GM19452 (cell line): Measurements from ENCODE around the gene AQP6.
"Not testable (repeated sequence)": the region's sequence is repeated elsewhere in the genome, so short reads cannot be mapped to it uniquely, and the experiment has no call there.

Experiments
- ATAC-seq: cut with Tn5 transposase; IDR thresholded peaks from one replicate; pipeline ENCODE4 v1.9.1; 2021; ENCODE audit not compliant: unreplicated experiment

AQP6 gene

DNA sequence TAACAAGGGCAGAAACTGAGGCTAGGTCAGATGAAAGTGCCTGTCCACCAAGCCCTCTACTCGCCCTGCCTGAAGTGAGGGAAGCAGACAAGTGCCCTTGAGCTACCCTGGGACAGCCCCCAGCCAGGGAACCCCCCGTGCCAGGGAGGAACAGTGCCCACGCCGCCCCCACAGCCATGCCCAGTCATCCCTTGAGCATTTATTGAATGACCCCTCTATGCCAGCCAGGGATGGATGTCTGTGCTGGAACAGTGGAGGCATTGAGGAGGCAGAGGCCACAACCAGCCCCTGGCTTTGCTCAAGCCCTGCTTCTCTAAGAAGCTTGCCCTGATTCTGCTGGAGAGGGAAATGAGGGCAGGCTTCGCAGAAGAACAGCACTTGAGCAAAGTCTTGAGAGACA lies 3.7 kb upstream of the AQP6 start:
- no peak for ATAC-seq

DNA sequence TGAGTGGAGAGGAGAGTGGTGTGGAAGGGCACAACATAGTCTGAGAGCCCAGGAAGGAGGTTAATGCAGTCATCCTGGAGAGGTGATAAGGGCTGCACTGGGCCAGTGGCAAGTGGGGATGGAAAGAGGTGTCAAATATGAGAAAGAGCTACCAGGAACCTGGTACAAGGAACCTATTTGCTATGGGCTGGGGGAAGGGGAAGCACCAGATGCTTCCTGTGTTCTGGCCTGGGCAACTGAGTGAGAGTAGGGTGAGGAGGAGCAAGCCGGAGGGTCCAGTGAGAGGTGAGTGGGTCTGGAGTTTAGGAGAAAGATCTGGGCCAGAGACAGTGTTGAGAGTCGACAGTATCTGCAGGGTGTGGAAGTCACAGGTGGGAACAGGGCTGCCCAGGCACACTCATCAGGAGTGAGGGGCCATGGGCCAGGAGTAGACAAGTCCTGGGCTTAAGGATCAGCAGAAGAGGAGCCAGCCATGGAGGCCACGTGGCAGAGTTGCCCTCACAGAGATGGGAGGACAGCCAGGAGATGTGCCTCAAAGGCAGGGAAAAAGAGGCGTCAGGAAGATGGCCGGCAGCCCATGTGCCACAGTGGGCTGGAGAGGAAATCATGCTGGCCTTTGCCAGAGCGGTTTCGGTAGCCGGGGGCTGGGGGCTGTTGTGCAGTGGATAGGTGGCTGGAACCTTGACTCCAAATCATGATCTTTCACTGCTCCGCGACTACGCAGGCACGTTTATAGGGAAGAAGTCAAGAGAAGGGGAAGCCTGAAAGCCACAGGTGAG lies 2.9 kb upstream of the AQP6 start:
- no peak for ATAC-seq

DNA sequence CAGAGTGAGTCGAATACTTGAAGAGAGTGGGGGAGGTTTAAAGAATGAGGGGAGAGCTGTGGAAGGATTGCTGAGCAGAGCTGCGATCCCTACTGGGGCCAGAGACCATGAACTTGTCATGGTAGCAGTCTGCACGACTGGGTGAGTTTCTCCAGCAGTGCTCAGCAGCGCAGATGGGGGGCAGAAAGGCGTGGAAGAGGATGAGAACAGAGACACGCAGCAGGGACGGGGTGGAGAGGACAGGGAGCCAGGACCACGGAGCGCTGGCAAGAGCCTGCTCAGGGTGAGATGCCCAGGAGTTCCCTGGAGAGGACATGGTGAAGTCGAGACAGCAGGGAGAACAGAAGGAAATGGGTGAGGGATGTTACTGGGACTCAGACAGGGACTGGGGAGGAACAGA lies 2.1 kb upstream of the AQP6 start:
- no peak for ATAC-seq

DNA sequence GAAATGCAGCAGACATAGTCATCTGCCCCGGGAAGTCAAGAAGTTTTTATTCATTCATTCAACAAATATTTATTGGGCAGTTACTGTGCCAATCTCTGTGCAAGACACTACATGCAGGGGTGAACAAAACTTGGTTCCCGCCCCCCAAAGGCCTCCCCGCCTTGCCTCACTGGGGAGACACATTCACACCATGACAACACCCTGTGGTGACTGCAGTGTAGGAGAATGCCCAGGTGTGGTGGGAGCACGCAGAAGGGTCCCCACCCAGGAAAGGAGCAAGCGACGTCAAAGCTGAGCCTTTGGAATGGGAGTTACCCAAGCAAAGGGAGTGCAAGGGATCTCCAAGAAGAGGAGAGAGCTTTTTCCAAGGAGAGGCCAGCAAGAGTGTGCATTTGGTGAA lies 1.6 kb upstream of the AQP6 start:
- ATAC-seq = no peak

DNA sequence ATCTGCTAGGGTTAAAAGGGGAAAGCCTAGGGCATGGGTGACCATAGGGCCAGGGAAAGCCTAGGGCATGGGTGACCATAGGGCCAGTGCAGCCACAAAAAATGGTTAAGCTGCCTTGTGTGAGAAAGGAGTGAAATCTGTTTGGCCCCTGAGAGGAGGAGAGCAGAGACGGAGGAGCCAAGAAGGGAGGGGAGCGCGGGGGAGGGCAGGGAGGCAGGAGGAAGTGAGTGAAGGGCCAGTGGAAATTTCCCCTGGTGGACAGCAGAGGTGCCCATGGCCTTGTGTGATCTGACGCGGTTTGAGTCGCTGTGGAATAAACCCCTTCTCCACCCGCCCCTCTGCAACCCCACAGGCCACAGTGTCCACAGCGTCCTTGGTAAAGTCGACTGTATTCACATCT lies 618 bp upstream of the AQP6 start:
- no peak for ATAC-seq

DNA sequence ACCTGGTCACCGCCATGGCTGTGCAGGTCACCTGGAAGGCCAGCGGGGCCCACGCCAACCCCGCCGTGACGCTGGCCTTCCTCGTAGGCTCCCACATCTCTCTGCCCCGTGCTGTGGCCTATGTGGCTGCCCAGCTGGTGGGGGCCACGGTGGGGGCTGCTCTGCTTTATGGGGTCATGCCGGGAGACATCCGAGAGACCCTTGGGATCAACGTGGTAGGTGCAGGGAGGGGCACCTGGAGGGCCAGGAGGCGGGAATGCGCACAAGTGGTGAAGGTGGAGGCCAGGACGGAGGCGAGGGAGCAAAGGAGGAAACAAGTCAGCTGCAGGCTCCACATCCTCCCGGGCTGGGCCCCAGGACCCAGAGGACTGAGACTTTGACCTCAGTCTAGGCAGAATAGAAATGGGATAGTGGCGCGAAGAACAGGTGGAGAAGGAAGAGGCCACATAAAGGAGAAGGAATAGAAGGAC lies 649 bp downstream of the AQP6 start:
- no peak for ATAC-seq

DNA sequence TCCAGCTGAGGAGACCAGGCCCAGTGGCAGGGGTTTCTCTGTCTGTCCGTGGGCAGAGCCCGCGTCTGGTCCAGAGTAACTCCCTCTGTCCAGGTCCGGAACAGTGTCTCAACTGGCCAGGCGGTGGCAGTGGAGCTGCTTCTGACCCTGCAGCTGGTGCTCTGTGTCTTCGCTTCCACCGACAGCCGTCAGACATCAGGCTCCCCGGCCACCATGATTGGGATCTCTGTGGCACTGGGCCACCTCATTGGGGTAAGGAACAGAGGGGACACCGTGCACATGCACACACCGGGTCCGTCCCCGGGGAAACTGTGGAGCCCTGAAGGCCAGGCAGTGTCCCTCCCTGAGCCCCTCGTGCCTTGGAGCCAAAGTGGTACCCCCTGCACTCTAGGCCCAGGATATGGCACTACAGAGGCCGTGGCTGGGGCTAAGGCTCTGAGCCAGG lies 1.5 kb downstream of the AQP6 start:
- no peak for ATAC-seq

DNA sequence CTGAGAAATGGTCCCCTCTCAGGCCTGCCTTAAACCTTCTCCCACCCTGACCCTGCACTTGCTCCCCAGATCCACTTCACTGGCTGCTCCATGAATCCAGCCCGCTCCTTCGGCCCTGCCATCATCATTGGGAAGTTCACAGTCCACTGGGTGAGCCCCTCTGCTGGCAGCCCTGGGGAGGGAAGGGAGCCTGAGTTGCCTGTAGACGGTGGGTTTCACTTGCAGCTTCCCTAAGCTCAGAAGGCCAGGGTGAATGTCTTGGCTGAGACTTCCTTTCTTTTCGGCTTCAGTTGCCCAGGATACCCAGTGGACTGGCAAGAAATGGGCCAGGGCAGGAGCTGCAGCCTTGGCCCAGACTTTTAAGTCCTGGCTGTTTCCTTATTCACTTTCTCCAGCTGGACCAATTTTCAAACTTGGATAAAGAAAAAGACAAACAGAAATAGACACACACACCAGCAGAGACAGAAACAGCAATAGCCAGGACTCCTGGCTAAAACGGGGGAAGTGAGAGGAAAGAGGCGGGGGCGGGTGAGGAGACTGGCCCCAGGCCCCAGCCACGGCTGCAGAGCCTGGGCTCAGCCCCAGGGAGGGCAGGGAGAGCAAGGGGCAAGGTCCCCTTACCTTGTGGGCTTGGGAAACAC lies 2.0 kb downstream of the AQP6 start:
- ATAC-seq = no peak

DNA sequence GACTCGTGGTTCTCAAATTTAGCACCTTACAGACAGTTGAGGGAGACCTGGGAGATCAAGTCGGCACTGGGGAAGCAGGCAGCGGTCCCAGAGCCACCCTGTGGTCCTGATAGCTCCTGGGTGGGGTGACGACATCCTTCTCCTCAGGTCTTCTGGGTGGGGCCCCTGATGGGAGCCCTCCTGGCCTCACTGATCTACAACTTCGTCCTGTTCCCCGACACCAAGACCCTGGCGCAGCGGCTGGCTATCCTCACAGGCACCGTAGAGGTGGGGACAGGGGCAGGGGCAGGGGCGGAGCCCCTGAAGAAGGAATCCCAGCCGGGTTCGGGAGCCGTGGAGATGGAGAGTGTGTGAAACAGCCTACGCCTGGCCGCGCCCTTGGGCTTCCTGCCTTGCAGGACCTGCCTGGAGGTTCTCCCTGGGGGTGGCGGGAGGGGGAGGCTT lies 2.6 kb downstream of the AQP6 start:
- no peak for ATAC-seq

DNA sequence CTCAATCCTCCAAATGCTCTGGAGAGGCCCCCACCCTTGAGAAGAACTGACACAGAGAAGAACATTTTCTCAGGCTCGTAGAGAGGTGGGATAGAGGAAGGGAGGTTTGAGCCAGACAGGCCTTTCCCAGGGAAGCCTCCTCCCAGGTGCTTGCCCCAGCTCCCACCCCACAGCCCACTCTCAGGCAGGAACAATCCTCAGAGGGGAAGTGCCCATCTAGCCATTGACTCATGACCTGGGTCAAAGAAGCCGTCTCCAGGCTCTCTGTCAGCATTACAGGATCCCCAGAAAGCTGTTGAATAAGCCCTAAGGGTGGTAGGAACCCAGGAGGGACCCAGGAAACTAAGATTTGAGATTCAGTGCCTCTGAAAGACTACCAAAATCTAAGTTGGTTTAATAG lies 3.8 kb downstream of the AQP6 start:
- no peak for ATAC-seq

DNA sequence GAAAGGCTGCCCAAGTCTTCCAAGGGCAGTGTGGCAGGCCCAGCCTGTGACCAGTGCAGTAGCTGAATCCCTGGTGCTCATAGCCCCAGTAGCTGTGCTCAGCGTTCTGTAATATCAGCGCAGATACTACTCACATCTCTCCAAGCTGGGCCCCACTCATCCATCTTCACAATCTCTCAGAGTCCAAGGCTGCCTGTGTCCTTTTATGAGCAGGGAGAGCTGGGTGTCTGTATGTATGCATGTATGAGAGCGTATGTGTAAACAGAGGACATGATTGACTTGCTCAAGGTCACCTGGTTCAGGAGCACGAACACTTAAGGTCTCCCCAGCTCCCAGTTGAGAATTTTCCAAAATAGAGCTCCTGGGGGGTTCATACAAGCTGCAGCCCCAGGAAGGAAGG lies 5.4 kb downstream of the AQP6 start:
- no peak for ATAC-seq

DNA sequence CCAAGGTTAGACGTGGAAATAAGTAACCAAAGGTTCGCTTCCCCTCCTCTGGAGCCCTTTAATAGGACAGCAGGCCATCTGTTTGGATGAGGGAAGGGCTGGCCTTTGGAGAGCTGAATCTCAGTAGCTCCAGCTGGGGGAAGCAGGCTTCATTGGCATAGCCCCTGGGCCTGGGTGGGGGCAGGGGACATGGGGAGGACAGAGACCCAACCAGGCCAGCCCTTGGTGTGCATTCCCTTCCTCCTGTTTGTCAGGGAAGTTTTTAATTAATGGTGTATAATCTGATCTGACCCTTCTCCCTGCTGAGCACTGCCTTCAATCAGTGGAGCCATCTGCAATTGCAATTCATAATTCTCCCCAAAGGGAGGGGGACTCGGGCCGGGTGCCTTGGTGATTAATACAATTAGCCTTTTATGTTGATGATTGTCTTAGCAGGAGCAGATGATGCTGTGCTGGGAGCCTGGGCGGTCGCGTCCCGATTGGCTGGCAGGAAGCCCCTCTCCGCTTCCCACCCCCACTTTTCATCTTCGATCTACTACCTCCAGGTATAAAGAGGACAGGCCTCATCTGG lies 6.4 kb downstream of the AQP6 start:
- ATAC-seq = no peak

DNA sequence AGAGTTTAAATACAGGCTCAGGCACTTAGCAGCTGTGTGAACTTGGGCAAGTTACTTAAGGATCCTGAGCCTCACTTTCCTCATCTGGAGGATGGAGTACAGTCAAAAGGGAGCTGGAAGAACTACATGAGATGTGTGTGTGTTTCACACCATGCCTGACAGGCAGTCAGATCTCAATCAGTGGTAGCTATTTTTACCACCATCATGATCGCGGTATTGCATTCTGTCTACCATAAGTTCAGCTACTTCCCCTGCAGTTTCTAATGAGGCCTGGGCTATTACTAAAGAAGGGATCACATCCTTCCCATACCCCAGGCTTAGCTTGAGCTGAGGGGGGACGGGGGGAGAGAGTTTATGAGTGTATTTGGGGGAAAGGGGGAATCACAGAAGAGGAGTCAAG lies 7.0 kb downstream of the AQP6 start:
- ATAC-seq = no peak

DNA sequence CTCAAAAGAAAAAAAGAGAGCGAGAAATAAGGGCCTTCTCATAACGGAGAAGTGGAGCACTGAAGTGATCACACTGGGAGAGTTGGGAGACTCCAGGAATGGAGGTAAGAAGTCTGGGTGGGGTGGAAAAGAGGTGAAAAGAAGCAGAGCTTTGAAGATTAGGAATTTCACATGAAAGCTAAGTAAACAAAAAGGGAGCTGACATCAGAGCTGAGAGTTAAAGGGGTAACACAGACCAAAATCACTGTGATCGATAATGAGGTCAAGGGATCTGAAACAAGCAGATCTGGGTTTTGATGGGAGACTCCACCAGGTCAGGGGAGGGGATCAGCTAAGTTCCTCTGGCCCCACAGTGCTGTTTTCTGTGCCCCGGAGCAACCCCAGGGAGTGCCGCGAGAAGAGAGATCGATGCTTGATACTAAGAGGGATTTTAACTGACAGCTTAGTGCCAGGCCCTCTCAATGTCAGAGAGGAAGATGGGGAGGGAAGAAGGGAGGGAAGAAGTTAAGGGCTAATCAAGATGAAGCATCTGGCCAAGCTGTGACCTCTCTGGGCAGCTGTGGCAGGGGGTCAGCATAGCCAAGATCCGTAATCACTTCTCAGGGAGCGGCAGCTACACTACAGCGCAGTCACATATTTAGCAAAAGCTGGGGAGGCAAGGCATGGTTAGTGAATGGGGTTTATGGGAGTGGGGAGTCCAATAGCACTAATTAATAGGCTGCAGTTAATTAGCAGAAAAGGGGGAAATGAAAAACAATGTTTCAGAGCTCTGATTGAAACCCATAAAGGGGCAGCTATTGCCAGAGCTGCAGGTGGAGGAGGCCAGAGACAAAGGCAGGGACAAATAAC lies 8.0 kb downstream of the AQP6 start:
- no peak for ATAC-seq

DNA sequence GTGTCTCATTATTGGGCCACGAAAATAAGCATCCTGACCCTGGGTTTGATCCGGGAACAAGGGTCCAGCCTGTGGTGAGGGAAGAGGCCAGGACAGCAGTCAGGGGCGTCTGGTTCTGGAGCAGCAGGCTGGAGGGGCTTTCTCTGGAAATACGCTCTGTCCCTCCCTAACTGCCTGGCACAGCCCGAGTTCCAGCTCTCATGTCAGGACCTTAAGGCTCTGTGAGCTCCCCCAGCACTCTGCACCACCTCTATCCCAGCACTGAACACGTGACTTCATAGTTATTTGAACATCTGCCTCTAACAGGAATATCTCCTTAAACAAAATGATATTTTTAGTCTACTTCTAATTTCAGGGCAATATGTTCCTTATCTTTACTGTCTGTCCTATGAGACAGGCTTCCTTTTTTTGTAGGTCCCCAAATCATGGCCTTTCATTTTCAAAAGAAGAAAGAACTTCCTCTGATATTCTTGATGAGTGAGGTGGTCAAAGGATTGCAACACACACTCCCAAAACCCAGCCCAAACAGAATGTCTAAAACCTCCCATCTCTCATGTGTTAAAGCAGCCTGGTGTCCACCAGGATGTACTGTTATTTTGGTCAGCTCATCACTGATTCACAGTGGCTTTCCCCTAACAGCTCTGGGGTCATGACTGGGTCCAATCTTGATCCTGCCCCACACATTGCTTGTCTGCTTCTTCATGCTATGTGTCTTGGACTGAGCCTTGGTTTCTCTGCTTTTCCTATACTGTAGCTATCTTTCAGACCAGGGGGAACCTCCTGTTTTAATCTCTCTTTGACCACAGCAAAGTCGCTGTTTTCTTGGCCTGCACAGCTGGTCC lies 9.7 kb downstream of the AQP6 start:
- ATAC-seq = no peak

DNA sequence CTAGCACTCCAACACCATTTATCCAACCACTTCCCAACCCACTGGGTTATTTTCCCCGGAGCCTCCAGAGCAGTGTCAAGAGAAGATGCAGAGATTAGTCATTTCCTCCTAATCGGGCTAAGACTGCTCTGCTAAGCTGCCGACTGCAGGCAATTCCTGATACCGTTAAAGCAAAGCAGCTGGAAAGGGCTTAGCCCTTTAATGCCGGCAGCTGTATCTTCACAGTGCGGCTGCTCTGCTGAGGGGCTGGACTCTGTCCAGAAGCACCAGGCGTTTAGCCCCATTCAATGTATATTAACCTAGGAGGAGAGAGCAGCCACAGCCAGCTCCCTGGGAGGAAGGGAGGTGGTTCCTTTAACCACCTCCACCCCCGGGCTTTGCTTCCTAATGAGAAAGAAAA lies 11.1 kb downstream of the AQP6 start:
- ATAC-seq = no peak

DNA sequence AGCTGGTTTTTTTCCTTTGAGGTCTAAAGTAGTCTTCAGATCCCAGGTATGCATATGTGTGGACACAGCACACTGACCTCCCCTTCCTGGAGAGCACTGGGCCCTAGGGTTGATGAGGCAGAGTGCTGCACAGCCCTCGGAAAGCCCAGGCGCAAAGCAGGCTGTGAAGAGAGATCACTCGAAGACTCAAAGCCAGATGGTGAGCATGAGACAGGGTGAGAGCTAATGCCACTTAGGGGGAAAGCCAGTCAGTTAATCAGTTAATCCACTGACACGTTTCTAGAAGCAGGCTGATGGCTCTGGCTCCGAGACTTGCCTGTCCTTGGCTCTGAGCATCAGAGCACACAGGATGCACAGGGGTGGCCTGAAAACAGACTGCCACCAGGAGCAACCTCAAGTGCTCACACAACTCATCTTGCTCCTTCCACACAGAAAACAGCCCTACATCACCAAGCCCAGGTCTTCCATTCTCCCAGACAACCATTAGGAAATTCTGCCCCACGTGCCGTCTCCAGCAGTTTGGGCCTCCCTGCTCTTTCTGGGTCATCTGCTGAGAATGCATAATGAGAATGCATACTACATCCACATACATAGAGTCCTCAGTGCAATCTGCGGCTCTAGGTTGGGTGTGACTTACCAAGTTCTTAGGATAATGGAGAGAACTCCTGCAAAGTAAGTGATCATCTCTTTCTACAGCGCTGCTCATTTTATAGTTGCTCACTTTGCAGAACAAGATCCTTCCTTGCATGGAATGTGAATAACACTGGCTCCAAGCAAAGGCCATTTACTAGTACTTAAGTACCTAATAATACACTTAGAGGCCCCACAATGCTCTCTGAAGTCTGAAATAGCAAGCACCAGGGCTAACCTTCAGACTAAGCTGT lies 12.0 kb downstream of the AQP6 start:
- no peak for ATAC-seq

DNA sequence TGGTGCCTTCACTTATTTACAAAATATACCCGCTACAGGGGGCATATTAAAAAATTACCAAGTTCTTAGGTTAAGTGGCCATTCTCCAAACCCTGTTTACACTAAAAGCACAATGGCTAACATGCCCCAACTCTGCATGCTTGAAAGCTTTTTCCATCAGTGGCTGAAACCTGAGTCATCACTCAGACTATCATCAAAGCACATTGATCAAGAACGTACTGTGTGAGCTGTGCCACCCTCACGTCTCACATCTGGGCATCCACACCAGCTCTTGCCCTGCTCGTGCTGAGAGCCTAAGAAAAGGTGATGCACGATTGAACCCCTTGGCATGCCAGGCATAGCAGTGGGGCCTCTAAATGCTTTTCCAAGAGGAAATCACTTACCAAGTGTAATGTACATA lies 13.2 kb downstream of the AQP6 start:
- ATAC-seq = no peak

DNA sequence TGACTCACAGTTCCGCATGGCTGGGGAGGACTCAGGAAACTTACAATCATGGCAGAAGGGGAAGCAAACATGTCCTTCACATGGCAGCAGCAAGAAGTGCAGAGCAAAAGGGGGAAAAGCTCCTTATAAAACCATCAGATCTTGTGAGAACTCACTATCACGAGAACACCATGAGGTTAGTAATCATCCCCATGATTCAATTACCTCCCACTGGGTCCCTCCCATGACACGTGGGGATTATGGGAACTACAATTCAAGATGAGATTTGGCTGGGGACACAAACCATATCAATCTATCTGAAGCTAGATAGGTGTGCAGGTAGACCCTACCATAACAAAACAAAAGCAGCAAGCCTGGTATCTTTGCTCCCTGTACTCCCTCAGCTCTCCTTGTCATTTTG lies 13.7 kb downstream of the AQP6 start:
- not testable (repeated sequence) for ATAC-seq
